Stomach (tissue), 9 donors: ENCODE measurements around the gene CALHM2. TPM values are rescaled to one million over a fixed set of nuclear protein-coding genes. Genes with fewer than 3 reads are reported as not detected.

Source experiments
- DNase-seq, 2 donors: peaks; one replicate each; pipeline versions ENCODE4 v3.0.0 to v3.0.0-alpha.2; 2013 to 2019
- H3K27ac ChIP-seq, 5 donors: fragments of 200-600 bp in 4 of 5; sonication (generic) in 4 of 5; one replicate each; pipeline ENCODE4 v1.5.1; 2013 to 2019; ENCODE audit warnings: mild to moderate bottlenecking in 1 of 5, moderate library complexity in 1 of 5
- H3K27me3 ChIP-seq, 3 donors: fragments of 200-600 bp; sonication (generic); one replicate each; pipeline ENCODE4 v1.5.1; 2017 to 2019; ENCODE audit warnings: mixed run types in 1 of 3
- H3K36me3 ChIP-seq, 4 donors: fragments of 200-600 bp; sonication (generic); 1 replicate in 3 of 4; 2 replicates in 1 of 4; pipeline ENCODE4 v1.5.1; 2016 to 2019
- H3K4me1 ChIP-seq, 4 donors: fragments of 200-600 bp; sonication (generic); one replicate each; pipeline ENCODE4 v1.5.1; 2016 to 2019
- H3K4me3 ChIP-seq, 4 donors: fragments of 200-600 bp; sonication (generic) in 3 of 4; one replicate each; pipeline ENCODE4 v1.5.1; 2016 to 2019; ENCODE audit warnings: mild to moderate bottlenecking in 1 of 4
- H3K9me3 ChIP-seq, 4 donors: fragments of 200-600 bp; sonication (generic); one replicate each; pipeline ENCODE4 v1.5.1; 2016 to 2019
- EP300 ChIP-seq: sonication (generic); formaldehyde crosslinking; IDR thresholded peaks from one replicate; pipeline ENCODE4 v1.6.1; 2017; ENCODE audit warnings: antibody characterized with exemption
- POLR2A ChIP-seq, 4 donors: fragments of 450-650 bp; IDR thresholded peaks; one replicate each; pipeline ENCODE4 v1.6.1; 2016; ENCODE audit warnings: antibody characterized with exemption in 4 of 4, control low read depth in 2 of 4, mild to moderate bottlenecking in 1 of 4, moderate library complexity in 1 of 4
- POLR2AphosphoS5 ChIP-seq, 3 donors: sonication (generic); formaldehyde crosslinking; IDR thresholded peaks; one replicate each; pipeline ENCODE4 v1.6.1; 2016; ENCODE audit warnings: antibody characterized with exemption in 3 of 3
- WGBS, 5 donors: extraction: QIAGEN DNeasy Blood & Tissue Kit in 3 of 5; methylation state at CpG; one replicate each; pipeline versions ENCODE4 v1.1.5 to v1.1.7; 2013 to 2018; 5-methylcytosine and 5-hydroxymethylcytosine counted together
- intact Hi-C: fragments of 100-400 bp; cut with DNase I; formaldehyde crosslinking; loops from one replicate; pipeline ENCODE4 v1.15.1; 2023; ENCODE audit warnings: low total_unique reads
- polyA plus RNA-seq, 3 donors: library from polyadenylated mRNA; stranded (reverse); fragments of 200-250 nt; gene quantifications; one replicate each; pipeline ENCODE4 v1.2.3, GENCODE V29; 2013
- total RNA-seq, 5 donors: library from RNA; depleted of rRNA; stranded (reverse); fragments of >200 nt; gene quantifications; one replicate each; pipeline versions ENCODE4 v1.1.0 to v1.2.3, GENCODE V29; 2014 to 2016
- TF ChIP-seq, protein P1 (sequence below), 7 experiments: fragments of 450-650 bp in 4 of 7; fragments of 200-600 bp in 3 of 7; sonication (generic) in 3 of 7; IDR thresholded peaks; one replicate each; pipeline ENCODE4 v1.5.1; 2016 to 2019; ENCODE audit warnings: antibody characterized with exemption in 7 of 7, control low read depth in 2 of 7, mild to moderate bottlenecking in 1 of 7
- donor health status: healthy with polysubstance abuse.
- donor health status: Bipolar disorder and iron deficiency.
- donor health status: healthy.

Gene CALHM2
- total and polyA plus RNA-seq, 8 donors, result 1.8 to 30.1 (median 9.5) TPM

DNA sequence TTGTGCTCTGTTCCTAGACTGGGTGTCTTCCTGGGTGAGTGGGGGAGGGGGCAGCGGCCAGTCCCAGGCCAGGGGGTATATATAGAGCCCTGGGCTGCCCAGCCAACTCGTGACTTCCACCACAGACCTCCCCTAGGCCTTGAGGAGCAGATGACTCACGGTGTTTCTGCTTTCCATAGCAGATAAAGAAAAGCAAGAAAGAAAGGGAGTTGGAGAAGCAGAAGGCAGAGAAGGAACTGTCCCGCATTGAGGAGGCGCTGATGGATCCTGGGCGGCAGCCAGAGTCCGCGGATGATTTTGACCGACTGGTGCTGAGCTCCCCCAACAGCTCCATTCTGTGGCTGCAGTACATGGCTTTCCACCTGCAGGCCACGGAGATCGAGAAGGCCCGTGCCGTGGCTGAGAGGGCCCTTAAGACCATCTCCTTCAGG, 10.1 kb downstream of the CALHM2 start:
- Histone ChIP-seq H3K9me3 (no peaks in the 10 kb centered on the region), H3K27ac (no peak overlapping the region), H3K4me3 (no peak overlapping the region), H3K27me3 (no peaks in the 10 kb centered on the region), H3K36me3 (peaks cover 82 to 100% (median 100%) of the 10 kb centered on the region in 4 donors), H3K4me1 (peaks cover 6 to 28% (median 15%) of the 10 kb centered on the region in 4 donors)
- no peak for DNase-seq
- no peak for TF ChIP-seq POLR2A (IDR thresholded peaks at IDR 0.05)
- no peak for TF ChIP-seq EP300
- TF ChIP-seq, protein P1, sequence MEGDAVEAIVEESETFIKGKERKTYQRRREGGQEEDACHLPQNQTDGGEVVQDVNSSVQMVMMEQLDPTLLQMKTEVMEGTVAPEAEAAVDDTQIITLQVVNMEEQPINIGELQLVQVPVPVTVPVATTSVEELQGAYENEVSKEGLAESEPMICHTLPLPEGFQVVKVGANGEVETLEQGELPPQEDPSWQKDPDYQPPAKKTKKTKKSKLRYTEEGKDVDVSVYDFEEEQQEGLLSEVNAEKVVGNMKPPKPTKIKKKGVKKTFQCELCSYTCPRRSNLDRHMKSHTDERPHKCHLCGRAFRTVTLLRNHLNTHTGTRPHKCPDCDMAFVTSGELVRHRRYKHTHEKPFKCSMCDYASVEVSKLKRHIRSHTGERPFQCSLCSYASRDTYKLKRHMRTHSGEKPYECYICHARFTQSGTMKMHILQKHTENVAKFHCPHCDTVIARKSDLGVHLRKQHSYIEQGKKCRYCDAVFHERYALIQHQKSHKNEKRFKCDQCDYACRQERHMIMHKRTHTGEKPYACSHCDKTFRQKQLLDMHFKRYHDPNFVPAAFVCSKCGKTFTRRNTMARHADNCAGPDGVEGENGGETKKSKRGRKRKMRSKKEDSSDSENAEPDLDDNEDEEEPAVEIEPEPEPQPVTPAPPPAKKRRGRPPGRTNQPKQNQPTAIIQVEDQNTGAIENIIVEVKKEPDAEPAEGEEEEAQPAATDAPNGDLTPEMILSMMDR (IDR thresholded peaks at IDR 0.05), result no peak
- no peak for TF ChIP-seq POLR2AphosphoS5 (IDR thresholded peaks at IDR 0.05)
- WGBS, 5 donors, result 82 to 89% (median 87%) methylated on average over 12 to 13 of the region's 13 CpGs
- intact Hi-C loops, result no loop called here

DNA sequence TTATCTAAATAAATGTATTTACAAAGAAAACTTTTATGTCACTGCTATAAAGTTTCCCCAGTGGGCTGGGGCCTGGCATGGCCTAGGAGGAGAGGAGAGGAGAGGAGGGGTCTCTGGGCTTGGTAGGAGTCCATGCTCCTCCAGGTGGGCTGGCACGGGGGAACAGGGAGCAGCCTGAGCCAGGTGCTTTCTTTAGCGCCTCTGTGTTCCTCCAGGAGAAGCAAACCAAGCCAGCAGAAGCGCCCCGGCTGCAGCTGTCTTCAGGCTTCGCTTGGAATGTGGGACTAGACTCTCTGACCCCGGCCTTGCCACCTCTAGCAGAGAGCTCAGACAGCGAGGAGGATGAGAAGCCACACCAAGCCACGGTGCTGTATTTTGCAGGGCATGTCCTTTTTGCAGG, 10.6 kb downstream of the CALHM2 start:
- Histone ChIP-seq H3K9me3 (no peaks in the 10 kb centered on the region), H3K4me3 (no peak overlapping the region), H3K27ac (no peak overlapping the region), H3K27me3 (no peaks in the 10 kb centered on the region), H3K4me1 (peaks cover 5 to 24% (median 12%) of the 10 kb centered on the region in 4 donors), H3K36me3 (peaks cover 79 to 100% (median 100%) of the 10 kb centered on the region in 4 donors)
- 83 to 93% (median 87%) methylated on average over 8 of the region's 8 CpGs for WGBS, 5 donors
- TF ChIP-seq POLR2AphosphoS5 (IDR thresholded peaks at IDR 0.05) (no peak), EP300 (no peak), POLR2A (IDR thresholded peaks at IDR 0.05) (no peak)
- TF ChIP-seq, protein P1 (IDR thresholded peaks at IDR 0.05), result no peak
- DNase-seq, result no peak
- intact Hi-C loops, result no loop called here

GRCh38 chr10:103441206-103441605, 11.0 kb downstream of the CALHM2 start:
- no peaks in the 10 kb centered on the region for H3K27me3 ChIP-seq
- no peak overlapping the region for H3K4me3 ChIP-seq
- 90 to 97% (median 96%) methylated on average over 8 of the region's 8 CpGs for WGBS, 5 donors
- peaks cover 78 to 100% (median 100%) of the 10 kb centered on the region in 4 donors for H3K36me3 ChIP-seq
- TF ChIP-seq POLR2A (IDR thresholded peaks at IDR 0.05), result no peak
- TF ChIP-seq, protein P1 (IDR thresholded peaks at IDR 0.05), result no peak
- no peak for TF ChIP-seq POLR2AphosphoS5 (IDR thresholded peaks at IDR 0.05)
- no peak for TF ChIP-seq EP300
- peaks cover under 1 to 20% (median 10%) of the 10 kb centered on the region in 4 donors for H3K4me1 ChIP-seq
- H3K27ac ChIP-seq, result no peak overlapping the region
- intact Hi-C loops, result no loop called here
- no peak for DNase-seq
- no peaks in the 10 kb centered on the region for H3K9me3 ChIP-seq

GRCh38 chr10:103440416-103440815, 11.8 kb downstream of the CALHM2 start:
- 90 to 97% (median 92%) methylated on average over 14 of the region's 14 CpGs for WGBS, 5 donors
- no peak for DNase-seq
- Histone ChIP-seq H3K27me3 (no peaks in the 10 kb centered on the region), H3K4me1 (peaks cover 0 to 12% (median 4%) of the 10 kb centered on the region in 4 donors), H3K4me3 (no peak overlapping the region), H3K36me3 (peaks cover 79 to 100% (median 100%) of the 10 kb centered on the region in 4 donors), H3K27ac (no peak overlapping the region), H3K9me3 (no peaks in the 10 kb centered on the region)
- intact Hi-C loops, result no loop called here
- TF ChIP-seq POLR2AphosphoS5 (IDR thresholded peaks at IDR 0.05), result no peak
- TF ChIP-seq EP300, result no peak
- no peak for TF ChIP-seq POLR2A (IDR thresholded peaks at IDR 0.05)
- TF ChIP-seq, protein P1 (IDR thresholded peaks at IDR 0.05), result no peak
